ENCODE measurements around the gene C14orf93.
A peak's percentile ranks its signal among the peaks of the same experiment; 100 is the strongest.
"Not testable (repeated sequence)": the region's sequence is repeated elsewhere in the genome, so short reads cannot be mapped to it uniquely, and the experiment has no call there.

Gene C14orf93

DNA sequence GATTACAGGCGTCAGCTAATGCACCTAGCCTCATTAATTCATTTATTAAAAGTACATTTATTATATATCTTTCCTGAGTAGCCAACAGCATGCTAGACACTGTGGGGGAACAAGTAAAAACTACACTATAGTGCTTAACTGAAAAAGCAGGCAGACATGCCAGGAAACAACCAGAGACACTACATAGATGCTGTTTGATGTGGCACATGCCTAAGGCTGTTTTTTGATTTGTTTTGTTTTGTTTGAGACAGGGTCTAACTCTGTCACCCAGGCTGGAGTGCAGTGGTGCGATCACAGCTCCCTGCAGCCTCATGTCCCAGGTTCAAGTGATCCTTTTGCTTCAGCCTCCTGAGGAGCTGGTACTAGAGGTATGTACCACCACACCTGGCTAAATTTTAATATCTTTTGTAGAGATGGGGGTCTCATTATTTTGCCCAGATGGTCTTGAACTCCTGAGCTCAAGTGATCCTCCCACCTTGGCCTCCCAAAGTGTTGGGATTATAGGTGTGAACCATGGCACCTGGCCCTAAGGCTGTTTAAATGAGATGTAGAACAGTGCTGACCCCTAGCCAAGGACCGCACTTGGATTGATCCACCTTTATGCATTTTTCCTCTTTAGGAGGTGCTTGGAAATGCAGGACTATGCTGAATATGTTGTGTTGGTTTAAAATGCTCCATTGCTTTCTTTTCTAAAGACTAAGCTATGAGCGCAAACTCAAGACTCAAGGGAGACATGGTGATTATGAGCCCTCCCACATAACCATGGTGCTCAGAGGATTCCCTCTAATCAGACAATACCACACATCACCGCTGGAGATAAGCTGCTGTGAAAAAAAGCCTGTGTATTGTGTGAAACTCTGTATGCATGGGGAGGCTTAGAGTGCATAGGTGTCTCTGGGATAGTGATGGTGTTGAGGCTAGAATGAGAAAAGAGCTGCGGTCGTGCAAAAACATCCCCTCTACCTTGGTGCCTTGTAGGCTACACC, 10.5 kb upstream of the C14orf93 start:
- no peak for DNase-seq

DNA sequence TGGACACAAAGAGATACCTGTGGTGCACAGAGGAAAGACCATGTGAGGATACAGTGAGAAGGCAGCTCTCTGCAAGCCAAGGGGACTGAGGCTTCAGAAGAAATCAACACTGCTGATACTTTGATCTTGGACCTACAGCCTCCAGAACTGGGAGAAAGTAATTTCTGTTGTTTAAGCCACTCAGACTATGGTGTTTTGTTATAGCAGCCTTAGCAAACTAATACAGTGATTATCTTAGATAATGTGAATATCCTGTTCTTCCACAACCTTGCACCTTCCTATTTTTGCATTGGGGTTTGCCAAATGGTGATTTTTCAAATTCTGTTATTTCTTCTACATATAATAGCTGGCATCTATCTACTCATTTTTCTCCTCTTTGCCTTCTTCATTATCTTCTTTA, 8.2 kb upstream of the C14orf93 start:
- no peak for DNase-seq

DNA sequence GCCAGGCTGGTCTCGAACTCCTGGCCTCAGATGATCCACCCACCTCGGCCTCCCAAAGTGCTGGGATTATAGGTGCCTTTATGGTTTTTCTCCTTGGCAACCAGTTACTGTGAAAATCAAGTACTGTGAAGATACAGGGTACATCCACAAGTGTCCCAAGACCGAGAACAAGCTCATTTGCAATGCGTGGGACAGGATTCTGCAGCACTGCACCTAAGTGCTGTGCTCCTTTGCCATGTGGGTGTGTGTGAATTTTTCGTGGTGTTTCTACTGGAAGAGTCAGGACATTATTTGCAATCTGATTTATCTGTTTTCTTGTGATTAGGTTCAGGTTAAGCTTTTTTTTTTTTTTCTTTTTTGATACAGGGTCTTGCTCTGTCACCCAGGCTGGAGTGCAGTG, 7.1 kb upstream of the C14orf93 start:
- DNase-seq = no peak

DNA sequence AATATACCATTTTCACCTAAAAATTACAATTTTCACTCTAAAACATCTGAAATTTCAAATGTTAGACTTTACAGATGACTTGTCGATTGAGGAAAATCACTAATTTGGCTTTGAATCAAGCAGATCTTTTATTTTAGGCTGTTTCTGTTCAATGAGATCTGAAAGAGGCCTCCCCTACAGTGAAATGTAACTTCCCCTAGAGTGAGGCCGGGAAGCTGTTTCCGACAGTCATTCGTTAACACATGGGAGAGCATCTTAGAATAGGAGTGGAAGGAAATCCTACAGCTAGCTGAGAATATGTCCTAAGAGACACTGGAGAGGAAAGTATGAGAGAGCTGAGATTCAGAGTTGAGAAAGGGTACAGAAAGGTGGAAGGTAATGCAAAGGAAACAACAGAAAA, 5.7 kb upstream of the C14orf93 start:
- no peak for DNase-seq

DNA sequence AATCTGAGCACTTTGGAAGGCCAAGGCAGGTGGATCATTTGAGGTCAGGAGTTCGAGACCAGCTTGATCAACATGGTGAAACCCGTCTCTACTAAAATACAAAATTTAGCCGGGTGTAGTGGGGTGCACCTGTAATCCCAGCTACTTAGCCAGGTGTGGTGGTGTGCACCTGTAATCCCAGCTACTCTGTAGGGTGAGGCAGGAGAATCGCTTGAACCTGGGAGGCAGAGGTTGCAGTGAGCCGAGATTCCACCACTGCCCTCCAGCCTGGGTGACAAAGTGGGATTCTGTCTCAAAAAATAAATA, 3.8 kb upstream of the C14orf93 start:
- not testable (repeated sequence) for DNase-seq

DNA sequence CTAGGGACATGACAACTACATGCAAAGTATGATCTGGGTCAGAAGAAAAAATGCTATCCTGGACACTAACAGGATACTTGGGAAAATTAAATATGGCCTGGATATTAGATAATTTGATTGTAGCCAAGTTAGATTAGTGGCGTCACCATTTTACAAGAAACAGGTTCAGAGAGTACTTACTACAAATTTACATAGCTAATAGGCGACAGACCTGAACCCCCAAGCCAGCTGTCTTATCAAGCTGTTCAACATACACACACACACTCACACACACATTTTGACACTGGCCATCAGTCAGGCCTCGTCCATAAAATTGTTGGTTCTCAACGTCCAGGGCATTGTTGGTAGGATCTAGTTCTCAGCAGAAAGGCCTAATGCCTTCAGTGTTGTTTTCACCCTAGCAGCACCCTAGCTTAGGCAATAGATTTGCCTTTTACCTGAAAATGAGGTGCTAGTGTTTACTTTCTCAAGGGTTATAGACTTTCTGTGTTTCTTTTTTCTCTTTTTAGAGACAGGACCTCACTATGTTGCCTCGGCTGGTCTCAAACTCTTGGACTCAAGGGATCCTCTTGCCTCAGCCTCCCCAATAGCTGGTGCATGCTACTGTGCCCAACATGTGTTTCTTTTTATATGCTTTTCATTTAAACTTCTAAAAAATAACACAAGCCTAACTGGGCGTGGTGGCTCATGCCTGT, 3.3 kb upstream of the C14orf93 start:
- DNase-seq = no peak

DNA sequence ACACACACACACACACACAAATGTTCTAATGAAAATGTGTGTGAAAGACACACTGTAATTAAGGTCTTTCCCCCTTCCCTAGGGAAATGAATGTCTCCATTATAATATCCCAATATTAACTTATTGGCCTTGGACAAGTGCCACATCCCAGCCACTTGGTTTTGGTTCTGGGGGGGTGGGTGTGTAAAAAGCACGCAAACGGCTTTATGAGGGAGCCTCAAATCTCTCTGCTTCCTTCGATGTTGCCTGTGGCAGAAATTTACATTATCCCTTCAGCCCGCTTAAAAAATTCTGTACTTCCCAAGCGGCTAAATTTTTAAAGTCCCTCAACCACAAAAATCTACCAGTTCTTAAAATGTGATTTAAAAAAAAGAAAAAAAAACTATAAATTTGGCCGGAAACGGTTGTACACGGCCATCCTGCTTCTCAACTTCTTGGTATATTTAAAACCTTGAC, 432 bp downstream of the C14orf93 start:
- no peak for DNase-seq

DNA sequence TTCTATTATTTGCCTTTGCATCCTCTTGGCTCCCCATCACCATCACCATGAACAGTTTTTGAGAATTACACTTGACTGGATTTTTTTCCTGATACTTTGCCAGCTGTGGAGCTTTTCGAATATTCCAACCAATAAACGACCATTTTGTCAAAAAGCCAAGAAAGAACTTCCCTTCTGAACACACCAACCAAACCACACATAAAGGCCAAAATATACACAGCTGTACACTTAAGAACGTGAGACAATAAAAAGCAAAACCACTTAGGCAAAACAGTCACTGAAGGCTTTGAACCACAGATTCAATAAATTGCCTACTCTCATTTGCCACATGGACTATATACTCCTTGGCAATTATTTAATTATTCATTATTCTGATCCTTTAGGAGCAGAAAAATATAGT, 1.1 kb downstream of the C14orf93 start:
- no peak for DNase-seq

DNA sequence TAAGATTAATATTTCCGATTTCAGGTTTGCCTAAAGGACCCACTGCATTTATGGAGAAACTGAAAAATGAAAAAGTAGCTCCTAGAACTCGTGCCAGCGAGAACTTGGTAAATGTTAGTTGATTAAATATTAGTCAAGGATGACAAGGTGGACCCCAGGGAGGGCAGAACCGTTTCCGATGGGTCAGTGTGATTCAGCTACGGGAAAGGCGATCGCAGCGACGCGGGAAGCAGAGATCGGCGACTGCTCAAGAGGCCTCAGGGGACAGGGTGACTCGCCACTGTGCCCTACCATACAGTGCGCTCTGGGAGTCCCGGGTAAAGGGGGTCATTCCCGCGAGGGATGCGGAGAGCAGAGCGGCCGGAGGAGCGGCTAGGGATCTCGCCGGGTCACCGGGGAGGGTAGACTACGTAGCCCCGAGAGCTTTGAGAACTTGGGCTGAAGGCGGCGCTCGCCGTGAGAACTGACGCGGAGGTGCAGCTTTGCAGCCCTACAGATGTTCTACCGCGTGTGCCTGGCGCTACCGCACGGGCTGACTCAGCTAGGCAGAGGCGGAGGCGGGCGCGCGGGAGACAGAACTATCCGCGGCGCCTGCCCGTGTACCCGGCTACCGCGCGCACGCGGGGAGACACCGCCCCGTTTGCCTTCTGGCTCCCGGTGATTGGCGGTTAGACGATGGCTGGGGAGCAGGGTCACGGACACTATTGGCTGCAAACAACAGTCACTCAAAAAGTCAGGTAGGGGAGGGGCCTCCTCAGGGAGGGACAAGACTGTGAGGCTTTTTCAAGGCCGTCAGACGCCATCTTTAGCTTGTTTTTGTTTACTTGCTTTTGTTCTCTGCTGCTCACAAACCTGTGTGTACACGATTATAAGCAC, 3.2 kb downstream of the C14orf93 start:
- peak; percentile 97 for DNase-seq

DNA sequence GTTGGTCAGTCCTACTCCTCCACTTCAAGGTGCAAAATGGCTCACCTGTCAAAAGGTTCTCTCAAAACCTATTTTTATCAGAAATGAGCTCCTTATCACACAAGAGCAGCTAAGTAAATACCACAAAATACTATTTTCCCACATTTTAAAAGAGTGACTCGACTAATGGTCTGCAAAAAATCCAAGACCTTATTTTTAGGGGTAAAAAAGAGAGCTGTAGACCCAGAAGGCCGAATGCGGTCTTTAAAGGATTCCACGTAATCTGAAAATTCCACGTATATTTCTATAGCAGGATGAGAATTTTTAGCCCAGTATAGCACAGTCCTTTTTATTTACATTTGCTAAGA, 3.8 kb downstream of the C14orf93 start:
- no peak for DNase-seq

DNA sequence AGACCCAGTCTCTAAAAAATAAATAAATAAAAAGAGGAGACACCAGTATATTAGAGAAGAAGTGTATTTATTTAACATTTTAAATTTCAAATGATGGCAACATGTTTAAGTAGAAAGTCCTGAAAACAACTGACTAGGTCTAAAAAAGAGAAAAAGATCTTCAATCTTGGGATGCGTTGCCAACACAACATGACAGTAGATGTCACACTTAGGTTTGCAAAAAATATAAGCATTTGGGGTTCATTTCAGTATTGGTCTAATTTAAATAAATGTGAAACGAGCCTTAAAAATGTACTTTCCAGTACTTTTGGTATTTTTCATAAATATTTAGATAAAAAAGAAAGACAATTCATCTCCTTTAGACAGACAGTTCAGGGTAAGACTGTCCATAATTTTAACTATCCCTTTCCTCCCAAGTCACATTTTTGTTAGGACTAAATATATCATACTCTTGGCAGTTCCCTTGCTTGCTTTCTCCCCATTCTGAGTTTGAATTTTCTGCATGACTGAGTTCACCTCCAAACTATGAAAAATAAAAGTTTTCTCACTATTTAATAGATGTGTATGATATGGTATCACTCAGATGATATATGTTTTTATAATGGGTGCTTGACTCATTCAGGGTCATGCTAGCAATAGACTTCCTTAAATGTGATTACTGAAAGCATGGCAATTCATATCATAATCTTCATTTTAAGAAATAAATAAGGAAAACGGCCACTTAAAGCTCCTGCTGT, 4.3 kb downstream of the C14orf93 start:
- DNase-seq = no peak

DNA sequence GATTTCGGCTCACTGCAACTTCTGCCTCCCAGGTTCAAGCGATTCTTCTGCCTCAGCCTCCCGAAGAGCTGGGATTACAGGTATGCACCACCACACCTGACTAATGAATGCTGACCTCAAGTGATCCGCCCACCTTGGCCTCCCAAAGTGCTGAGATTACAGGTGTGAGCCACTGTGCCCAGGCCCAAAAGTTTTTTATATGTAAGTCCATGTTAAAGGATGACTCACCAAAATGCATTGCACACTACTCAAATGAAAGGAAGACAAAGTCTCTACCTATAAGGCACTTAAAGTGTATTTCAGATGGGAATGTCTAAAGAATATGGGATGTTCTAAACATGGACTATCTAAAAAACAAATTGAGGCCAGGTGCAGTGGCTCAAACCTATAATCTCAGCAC, 5.7 kb downstream of the C14orf93 start:
- not testable (repeated sequence) for DNase-seq

DNA sequence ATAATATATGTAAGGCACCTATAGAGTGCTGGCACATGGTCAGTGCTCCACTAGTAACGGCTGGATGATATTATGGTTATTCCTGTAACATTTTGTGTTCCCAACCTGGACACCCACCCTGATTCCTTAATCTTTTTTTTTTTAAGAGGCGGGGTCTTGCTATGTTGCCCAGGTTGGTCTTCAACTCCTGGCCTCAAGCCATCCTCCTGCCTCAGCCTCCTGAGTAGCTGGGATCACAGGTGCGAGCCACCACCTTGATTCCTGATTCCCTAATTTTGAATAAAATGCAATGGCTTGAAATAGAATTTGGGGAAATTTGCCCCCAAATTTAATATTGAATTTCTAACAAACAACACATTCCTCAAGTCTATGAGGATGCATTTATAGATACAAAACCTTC, 7.4 kb downstream of the C14orf93 start:
- DNase-seq = no peak

DNA sequence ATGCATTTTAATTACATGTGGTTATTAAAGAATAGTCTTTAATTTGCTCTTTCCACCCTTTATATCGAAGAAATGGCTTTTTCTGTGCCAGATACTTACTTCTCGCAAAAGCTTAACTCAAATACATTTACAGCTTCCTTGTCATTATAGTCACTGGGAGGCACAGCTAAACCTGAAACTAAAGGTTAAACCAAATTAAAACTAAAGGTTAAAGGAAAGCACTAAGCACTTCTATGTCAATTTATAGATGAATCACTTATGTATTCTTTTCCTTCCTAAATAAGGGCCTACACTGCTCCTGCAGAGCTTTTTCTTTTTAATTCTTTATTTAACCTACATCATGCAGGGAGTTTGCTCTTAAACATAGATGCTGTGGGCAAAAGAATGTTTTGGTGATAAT, 9.1 kb downstream of the C14orf93 start:
- no peak for DNase-seq

DNA sequence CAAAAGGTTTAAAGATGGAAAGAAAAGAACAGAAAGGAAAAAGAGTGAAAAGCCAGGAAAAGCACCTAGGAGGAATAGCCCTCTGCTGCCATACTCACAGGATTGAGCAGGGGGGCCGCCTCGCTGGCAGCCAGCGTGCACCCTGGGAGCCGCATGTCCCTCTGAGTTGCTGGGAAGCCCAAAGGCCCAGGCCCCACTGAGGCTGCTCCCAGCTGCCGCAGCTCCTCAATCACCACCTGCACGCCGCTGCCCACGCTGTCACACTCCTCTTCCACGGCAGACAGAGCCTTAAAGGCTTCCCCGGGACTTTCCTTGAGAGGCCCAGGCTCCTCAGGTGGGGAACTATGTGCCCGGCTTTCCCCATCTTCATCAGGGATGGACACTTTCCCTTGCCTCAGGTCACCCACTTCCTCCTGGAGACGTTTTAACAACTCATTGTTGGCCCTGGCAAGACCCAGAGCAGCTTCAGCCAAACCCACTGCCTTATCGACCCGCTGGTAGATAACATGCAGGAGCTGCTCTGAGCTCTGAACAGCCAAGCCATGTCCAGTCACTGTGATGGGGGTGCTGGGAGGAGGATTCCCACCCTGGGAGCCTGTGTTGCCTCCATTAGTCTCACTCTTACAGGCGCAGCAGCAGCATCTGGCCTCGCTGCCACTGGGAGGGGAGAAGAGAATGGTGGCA, 11.5 kb downstream of the C14orf93 start:
- DNase-seq = no peak

DNA sequence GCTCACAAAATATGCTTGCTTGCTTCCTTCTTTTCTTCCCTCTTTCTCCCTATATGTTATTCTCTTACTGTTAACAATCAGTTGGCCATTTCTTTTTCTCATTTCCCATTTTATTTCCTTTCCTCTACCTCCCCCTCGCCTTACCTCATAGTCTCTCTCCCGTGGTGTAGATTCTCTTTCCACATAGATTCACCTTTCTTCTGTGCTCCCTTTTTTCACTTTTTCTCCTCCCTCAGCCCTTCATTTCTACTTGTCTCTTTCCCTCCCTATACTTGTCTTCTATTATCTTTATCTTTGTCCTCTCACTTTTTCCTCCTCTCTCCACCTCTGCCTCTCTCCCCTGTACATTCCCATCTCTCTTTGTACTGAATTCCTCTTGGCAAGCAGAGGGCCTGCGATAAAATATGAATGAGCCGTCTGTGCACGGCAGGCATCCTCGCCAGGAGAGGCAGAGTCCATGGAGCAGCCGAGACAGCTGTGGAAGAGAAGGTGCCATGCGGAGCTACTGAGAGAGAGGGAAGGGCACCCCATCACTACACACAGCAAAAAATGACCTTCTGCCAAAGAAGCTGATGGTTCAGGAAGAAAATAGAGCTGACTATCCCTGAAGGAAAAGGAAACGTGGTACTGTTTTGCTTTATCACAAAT, 12.1 kb downstream of the C14orf93 start:
- no peak for DNase-seq

DNA sequence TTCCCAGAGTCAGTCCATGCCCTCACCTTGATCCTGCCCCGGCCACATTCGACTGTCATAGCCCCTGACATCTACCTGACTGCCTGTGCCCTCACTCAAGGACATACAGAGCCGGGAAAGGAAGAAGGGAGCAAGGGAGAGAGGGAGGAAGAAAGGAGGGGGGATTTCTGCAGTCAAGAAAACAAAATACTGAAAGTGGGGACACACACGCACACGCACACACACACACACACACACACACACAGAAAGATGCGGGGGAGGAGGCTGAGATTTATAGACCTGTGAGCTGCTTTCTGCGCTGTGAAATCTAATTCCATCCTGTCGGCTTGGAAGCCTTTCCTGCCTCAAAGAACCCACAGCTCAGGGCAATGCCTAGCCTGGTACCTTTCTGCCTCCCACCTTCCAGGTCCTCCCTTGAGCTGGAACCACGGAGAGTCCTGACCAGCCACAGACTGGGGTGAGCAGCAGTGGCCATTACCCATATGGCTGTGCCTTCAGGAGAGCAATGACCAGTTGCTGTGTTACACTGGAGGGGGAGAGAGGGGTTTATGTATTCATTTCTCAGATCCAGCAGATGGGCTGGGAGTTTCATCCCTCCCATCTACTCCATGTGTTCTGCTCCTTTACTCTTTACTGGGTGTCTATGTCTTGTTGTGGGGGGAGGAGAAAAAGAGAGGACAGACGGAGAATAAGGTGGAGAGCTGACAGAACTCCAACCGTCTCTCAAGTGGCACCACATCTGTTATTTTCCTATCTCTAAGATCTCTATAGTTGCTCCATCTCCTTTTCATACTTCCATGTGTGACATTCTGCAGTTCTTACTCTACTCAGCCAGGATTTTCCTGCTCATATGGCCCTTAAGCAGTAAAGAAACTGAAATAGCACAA, 12.9 kb downstream of the C14orf93 start:
- DNase-seq = no peak

DNA sequence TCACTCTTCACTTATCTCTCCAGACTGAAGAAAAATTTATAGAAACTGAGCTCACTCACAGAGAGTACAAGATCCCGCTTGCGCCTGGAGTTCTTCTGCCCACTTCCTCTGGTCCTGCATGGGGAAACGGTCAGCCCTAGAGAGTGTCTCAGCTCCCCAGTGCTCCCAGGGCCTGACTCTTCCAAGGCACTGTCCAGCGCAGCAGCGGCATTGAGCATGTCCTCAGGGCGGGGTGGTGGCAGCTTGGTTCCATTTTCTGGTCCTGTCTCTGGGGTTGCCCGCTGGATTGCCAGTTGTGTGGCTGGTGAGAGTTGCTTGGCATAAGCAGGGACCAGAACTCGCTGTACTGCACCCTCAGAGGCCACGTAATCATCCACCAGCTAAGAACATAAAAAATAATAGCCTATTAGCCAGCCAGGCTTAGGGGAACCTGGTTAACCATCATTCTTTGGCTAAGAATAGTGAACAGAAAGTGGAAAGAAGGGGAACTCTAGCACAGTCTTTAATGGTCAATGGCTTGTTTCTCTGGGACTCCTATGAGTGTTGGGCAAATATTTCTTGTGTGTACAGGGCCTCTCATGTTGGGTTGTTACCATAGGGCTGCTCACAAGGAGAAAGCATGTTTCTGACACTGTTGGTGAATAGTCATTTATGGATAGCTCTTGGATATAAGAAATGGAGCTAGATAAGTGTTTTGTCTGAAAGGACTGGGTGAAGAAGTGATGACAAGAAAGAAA, 13.9 kb downstream of the C14orf93 start:
- DNase-seq = no peak

DNA sequence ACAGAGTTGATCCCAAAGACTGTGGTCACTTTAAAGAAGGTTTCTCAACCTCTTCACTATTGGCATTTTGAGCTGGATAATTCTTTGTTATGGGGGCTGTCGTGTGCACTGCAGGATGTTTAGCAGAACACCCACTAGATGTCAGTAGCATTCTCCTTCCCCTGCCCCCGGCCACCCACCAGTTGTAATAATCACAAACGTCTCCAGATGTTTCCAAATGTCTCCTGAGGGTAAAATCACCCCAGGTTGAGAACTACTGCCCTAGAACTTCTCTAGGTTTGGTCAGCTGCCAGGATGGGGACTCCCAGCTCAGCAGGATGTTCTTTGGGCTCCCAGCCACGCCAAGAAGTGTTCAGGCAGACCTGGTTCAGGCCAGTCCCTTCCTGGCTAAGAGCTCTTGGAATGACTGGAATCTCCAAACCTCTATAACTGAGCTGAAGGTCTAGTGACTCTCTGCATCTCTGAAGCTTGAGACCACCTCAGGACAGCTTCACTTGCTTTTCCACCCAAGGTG, 15.1 kb downstream of the C14orf93 start:
- DNase-seq = no peak

DNA sequence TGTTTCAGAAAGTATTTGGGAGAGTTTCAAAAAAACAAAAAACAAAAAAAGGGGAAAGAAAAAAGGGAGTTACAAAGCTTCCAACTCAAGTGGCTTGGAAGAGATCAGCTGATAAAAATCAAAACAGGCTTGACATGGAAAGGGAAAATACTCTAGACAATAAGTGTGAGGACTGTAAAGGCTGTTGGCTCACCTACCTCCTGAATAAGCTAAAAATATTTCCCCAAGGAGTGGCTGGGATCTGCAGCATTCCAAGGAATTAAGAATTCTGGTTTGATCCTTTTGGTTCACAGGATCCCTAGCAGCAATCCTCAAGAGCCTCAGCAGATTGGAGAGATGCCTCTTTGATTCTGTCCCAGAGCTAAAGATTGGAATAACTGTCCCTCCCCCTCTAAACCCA, 16.4 kb downstream of the C14orf93 start:
- no peak for DNase-seq

All from activated naive CD4-positive, alpha-beta T cell treated with Interleukin-2 at 50 U/mL for 16 hours (primary cell).